ENCODE data around the gene KRT83. TPM values are rescaled to one million over a fixed set of nuclear protein-coding genes. Genes with fewer than 3 reads are reported as not detected.

Gene KRT83
- total RNA-seq, 4 donors from 2014 or later = not detected

- H3K27me3 ChIP-seq = peaks cover 0 to 14% (median 0%) of the 10 kb centered on the region in 4 donors
- DNase-seq = no peak
- H3K9me3 ChIP-seq = no peaks in the 10 kb centered on the region
- H3K4me3 ChIP-seq = peak overlapping the region in 1 of 4 donors; percentile 48
- intact Hi-C loops (cut with DNase I) = loop anchor here (5.0 kb wide), 1 partner anchor 112 kb away; no protein-coding TSS in a partner anchor
- 75 to 77% methylated on average over 9 to 14 of the region's 14 CpGs for WGBS, 2 donors
- H3K36me3 ChIP-seq = no peaks in the 10 kb centered on the region
- TF ChIP-seq POLR2A (IDR thresholded peaks at IDR 0.05) = no peak
- TF ChIP-seq CTCF (IDR thresholded peaks at IDR 0.05) = peak in 1 of 6 experiments; percentile 32
- H3K27ac ChIP-seq = peak overlapping the region; percentile 60 to 87 (median 83)
- peaks cover 13 to 34% (median 29%) of the 10 kb centered on the region in 3 donors for H3K4me1 ChIP-seq
Observed at GRCh38 chr12:52279422-52280318, 41.5 kb downstream of the KRT83 start.

DNA sequence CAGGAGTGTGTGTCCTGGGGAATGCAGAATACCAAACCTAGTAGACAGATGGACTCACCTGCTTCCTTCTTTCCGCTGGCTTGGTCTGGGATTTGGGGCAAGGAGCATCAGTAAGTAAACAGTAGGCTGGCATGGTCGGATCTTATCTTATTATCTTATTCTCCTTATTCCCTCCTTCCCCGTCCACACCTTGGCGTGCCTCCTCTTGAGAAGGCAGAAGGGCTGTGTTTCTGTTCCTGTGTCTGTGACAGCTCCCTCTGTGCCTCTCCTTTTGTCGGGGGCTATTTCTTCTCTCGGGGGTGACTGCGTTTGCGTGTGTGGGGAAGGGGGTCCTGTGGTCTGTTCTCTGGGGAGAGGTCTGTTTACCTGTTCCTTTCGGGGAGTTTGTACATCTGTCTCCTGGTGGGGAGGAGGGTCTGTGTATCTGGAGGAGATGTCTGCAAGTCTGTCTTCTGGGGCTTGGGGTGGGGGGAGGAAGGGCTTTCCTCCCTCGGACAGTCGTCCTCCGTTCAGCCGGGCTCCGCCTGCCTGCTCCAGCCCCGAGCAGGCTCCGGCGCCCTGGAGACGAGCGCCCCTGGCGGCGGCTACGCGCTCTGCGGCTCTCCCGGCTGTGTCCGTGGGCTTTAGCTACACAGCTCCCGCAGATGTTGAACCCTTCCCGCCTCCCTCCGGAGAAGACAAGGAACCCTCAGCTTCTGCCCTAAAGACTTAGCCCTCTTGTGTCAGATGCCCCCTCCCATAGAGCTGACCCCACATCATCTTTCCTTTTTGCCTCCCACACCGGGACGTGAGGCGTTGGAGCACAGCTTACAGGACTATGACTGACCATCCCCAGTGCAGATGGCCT, 42.4 kb downstream of the KRT83 start:
- Histone ChIP-seq H3K27ac (peak overlapping the region; percentile 60 to 87 (median 83)), H3K4me3 (peak overlapping the region in 3 of 4 donors; percentile 25 to 48 (median 27)), H3K36me3 (no peaks in the 10 kb centered on the region), H3K9me3 (no peaks in the 10 kb centered on the region), H3K4me1 (peaks cover 13 to 34% (median 29%) of the 10 kb centered on the region in 3 donors), H3K27me3 (peaks cover 0 to 21% (median 0%) of the 10 kb centered on the region in 4 donors)
- no peak for TF ChIP-seq POLR2A (IDR thresholded peaks at IDR 0.05)
- TF ChIP-seq CTCF (IDR thresholded peaks at IDR 0.05) = peak; percentile 85 to 97 (median 96)
- DNase-seq = no peak
- 13 to 38% methylated on average over 17 to 26 of the region's 32 CpGs for WGBS, 2 donors
- intact Hi-C loops (cut with DNase I) = loop anchor here (5.0 kb wide), 1 partner anchor 111 kb away; no protein-coding TSS in a partner anchor

DNA sequence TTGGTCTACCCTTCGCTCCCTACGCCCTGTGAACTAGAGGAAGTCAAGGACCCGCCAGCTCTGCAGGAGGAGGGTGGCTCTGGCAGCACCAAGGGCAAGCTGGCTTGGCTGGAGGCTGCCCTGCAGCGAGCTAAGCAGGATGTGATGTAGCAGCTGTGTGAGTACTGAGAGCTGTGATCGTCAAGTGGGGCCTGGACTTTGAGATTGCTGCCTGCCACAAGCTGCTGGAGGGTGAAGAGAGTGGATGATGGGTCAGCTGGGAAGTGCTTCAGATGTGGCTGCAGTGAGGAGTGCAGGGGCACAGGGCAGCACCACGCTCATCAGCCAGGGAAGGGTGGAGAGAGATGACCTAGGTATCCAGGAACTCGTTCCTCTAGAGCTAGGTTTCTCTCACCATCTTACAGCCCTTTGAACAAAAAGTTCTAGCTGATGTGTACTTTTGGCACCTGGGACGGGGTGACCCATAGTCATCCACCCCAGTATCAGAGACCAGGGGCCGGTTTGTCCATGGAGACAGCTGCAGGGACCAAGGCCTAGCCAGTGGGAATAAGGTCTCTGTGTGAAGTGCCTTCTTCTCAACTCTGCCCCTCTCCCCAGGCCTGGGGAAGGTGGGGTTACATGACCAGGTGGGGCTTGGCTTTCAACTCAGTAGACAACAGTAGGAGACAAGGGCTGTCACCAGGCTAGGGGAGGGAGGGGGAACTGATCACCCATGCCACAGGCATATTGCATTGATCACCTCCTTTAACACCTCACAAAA, 43.5 kb downstream of the KRT83 start:
- no peak for TF ChIP-seq CTCF (IDR thresholded peaks at IDR 0.05)
- no peak for TF ChIP-seq POLR2A (IDR thresholded peaks at IDR 0.05)
- peaks cover 0 to 21% (median 0%) of the 10 kb centered on the region in 4 donors for H3K27me3 ChIP-seq
- peaks cover 13 to 34% (median 29%) of the 10 kb centered on the region in 3 donors for H3K4me1 ChIP-seq
- no peaks in the 10 kb centered on the region for H3K36me3 ChIP-seq
- intact Hi-C loops (cut with DNase I) = loop anchor here (5.0 kb wide), 1 partner anchor 110 kb away; no protein-coding TSS in a partner anchor
- H3K4me3 ChIP-seq = no peak overlapping the region
- H3K9me3 ChIP-seq = no peaks in the 10 kb centered on the region
- 74% methylated on average over 3 to 5 of the region's 9 CpGs for WGBS, 2 donors
- H3K27ac ChIP-seq = no peak overlapping the region
- no peak for DNase-seq

DNA sequence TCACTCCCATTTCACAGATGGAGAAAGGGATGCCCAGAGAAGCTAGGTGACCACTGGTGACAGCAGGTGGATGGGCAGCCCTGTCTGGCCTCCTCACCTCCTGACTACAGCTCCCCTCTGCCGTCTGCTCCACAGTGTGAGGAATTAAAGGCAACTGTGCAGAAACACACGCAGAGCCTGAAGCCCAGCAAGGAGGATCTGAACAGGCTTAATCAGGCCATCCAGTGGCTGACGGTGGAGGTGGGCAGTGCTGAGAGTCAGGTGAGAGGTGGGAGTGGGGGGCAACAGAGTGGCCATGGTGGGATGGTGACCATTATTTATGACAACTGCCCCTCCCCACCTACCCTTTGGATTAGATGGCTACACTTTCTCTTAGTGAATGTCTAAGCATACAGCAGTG, 45.5 kb downstream of the KRT83 start:
- 94 to 96% methylated on average over 2 to 3 of the region's 3 CpGs for WGBS, 2 donors
- peaks cover 0 to 27% (median 0%) of the 10 kb centered on the region in 4 donors for H3K27me3 ChIP-seq
- peaks cover 7 to 24% (median 22%) of the 10 kb centered on the region in 3 donors for H3K4me1 ChIP-seq

More for the DNA sequence above, 45.5 kb downstream of the KRT83 start:
- Histone ChIP-seq H3K27ac (no peak overlapping the region), H3K9me3 (no peaks in the 10 kb centered on the region), H3K36me3 (no peaks in the 10 kb centered on the region), H3K4me3 (no peak overlapping the region)
- no peak for DNase-seq
- intact Hi-C loops (cut with DNase I) = loop anchor here (5.0 kb wide), 1 partner anchor 108 kb away; no protein-coding TSS in a partner anchor
- TF ChIP-seq CTCF (IDR thresholded peaks at IDR 0.05) (no peak), POLR2A (IDR thresholded peaks at IDR 0.05) (no peak)
